GM21737 (cell line): Measurements from ENCODE around the gene TMEFF2.

Source experiments
- ATAC-seq: cut with Tn5 transposase; IDR thresholded peaks from one replicate; pipeline ENCODE4 v1.9.1; 2021; ENCODE audit warnings: mild to moderate bottlenecking, moderate library complexity; ENCODE audit not compliant: unreplicated experiment

Gene TMEFF2

DNA sequence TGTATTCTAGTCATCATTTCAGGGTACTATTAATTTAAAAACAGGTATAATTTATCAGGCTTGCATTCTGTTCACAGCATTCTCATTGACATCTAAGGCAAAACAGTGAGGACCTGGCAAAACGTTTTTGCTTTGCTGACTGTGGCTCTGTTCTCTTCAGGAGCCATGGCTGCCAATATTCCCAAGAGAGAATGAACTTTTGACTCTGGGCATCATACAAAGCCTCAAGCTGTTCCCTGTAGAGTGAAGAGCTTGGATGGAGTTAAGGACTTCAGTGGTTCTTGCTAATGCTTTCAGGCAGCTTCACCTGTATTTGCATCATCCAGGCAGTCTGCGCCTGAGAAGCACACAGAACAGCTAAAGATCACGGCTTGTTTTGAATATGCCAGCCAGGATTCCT lies 282.0 kb downstream of the TMEFF2 start:
- no peak for ATAC-seq

DNA sequence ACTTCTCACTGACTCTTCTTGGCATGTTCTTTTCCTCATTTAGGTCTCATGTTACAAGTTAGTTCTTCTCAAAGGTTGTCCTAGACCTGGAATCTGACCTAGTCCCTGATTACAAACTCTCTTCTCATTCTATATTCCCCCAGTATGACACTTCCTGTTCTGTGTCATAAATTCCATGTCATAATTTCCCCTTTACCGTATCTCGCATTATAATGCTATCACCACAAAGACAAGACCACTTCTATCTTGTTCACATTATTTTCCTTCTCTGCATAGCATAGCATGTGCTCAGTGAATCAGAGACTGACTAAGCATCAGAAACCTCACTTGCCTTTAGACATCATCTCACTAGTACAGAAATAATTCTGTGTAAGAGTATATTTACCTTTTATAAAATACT lies 284.2 kb downstream of the TMEFF2 start:
- ATAC-seq: no peak

- no peak for ATAC-seq
Observed at GRCh38 chr2:191908874-191909273, 285.9 kb downstream of the TMEFF2 start.

GRCh38 chr2:191907545-191907944 lies 287.2 kb downstream of the TMEFF2 start:
- no peak for ATAC-seq

DNA sequence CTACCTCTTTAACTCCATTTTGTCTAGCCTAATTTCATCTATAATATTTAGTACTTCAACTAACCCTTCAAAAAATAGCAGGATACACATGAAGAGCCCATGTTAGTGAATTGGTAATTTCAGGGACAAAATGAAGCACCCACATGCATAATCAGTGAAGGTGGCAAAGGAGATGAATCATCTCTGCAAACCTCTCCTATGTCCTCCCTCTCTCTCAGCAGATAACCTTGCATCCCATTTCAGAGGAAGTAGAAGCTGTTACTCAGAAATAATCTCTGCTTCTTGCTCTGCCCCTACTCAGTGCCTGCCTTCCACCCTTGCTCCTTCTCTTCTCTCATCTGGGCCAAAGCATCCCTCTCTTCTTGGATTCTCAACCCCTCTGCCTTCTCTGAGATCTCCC lies 287.6 kb downstream of the TMEFF2 start:
- no peak for ATAC-seq

DNA sequence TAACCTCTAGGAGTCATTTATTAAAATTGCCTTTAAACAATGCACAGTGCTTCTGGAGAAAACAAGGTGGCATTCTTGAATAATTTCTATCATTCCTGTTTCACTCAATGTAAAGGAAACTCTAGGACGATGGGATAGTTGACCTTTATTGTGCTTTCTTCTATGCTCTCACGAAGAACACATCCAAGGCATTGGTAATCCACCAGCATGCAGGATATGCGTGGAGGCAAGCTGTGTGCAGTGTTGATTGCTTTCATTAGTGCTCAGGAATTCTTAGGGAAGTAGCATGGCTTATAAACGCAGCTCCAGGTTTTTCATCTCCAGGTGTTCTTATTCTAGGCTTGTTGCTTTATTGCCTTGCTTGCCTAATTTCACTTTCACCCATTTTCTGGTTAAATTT lies 289.4 kb downstream of the TMEFF2 start:
- ATAC-seq: no peak

DNA sequence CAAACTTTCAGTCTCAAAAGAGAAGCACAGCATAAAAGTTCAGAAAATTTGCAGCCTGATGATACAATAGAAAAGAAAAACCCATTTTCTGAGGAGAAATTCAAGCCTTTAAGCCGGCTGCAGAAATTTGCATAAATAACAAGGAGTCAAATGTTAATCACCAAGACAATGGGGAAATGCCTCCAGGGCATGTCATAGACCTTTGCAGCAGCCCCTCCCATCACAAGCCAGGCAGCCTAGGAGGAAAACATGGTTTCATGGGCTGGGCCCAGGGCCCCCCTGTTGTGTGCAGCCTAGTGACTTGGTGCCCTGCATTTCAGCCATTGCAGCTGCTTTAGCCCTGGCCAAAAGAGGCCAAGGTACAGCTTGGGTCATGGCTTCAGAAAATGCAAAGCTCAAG lies 293.7 kb downstream of the TMEFF2 start:
- no peak for ATAC-seq

- ATAC-seq: no peak
Observed at GRCh38 chr2:191899410-191899809, 295.3 kb downstream of the TMEFF2 start.
